ENCODE results near the gene EXOC4.

Gene EXOC4

GRCh38 chr7:133940368-133940767 lies 687.5 kb downstream of the EXOC4 start:
- no peak for DNase-seq (ENCODE audit: low spot score)

- no peak for DNase-seq (ENCODE audit: low spot score)
Measured at GRCh38 chr7:133941496-133941895, 688.6 kb downstream of the EXOC4 start.

- DNase-seq (ENCODE audit: low spot score) = no peak
Measured at GRCh38 chr7:133945497-133945896, 692.6 kb downstream of the EXOC4 start.

- no peak for DNase-seq (ENCODE audit: low spot score)
Measured at GRCh38 chr7:133947458-133948254, 694.8 kb downstream of the EXOC4 start.

DNA sequence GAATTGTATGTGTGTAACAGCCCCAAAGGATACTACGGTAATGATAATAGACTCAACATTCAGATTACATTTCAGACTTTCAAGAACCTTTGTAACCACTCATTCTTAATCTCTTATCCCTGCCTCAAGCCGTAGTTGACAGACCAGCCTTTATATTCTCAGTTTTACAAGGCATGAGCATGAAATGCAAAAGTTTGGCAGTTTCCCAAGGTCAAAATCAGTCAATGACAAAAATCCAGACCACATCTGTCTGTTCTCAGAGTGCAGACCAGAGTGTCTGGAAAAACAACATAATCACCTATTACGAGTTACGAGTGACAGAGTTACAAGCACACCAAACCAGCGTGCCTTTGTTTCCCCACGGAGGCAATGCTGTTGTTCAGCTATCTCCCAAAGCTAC lies 695.7 kb downstream of the EXOC4 start:
- no peak for DNase-seq (ENCODE audit: low spot score)

GRCh38 chr7:133950855-133951254 lies 698.0 kb downstream of the EXOC4 start:
- DNase-seq (ENCODE audit: low spot score) = no peak

GRCh38 chr7:133955208-133955607 lies 702.3 kb downstream of the EXOC4 start:
- DNase-seq (ENCODE audit: low spot score) = no peak

DNA sequence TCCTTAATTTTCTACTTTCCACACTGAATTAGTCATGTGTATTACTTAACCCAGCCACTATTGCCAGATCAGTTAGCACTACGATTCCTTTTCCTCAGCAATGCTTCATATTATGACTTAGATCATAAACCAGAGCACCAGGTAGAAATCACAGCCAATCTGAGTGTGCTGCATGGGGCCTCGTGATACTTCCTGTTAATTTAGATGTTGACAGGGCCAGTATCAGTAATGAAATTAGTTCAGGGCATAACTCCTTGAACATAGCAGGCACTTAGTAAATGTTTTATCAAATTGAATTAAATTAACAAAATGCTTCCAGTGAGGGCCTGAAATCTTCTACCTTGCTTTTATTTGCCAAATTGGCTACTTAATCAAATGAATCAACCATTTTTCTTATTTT lies 705.0 kb downstream of the EXOC4 start:
- DNase-seq (ENCODE audit: low spot score) = no peak

- no peak for DNase-seq (ENCODE audit: low spot score)
Measured at GRCh38 chr7:133958822-133959221, 705.9 kb downstream of the EXOC4 start.

GRCh38 chr7:133959505-133959904 lies 706.6 kb downstream of the EXOC4 start:
- no peak for DNase-seq (ENCODE audit: low spot score)

- DNase-seq (ENCODE audit: low spot score) = no peak
Measured at GRCh38 chr7:133961724-133962123, 708.8 kb downstream of the EXOC4 start.

- no peak for DNase-seq (ENCODE audit: low spot score)
Measured at GRCh38 chr7:133962646-133963045, 709.8 kb downstream of the EXOC4 start.

DNA sequence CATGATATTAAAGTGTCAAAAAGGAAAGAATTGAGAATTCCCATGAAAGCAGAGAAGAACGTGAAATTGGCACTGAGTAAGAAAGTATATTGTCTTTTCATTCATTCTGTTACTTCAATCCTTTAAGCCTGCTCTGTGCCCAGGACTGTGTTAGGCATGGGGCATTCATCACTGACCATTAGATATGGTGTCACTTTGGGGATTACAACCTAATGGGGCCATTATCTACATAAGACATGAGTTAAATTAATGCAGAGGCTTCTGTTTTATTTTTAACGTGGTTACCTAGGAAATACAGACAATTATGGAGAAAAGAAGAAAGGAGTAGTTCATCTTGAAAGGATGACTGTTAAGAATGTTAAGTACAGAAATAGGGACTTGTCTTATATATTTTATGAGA lies 710.8 kb downstream of the EXOC4 start:
- DNase-seq (ENCODE audit: low spot score) = no peak

DNA sequence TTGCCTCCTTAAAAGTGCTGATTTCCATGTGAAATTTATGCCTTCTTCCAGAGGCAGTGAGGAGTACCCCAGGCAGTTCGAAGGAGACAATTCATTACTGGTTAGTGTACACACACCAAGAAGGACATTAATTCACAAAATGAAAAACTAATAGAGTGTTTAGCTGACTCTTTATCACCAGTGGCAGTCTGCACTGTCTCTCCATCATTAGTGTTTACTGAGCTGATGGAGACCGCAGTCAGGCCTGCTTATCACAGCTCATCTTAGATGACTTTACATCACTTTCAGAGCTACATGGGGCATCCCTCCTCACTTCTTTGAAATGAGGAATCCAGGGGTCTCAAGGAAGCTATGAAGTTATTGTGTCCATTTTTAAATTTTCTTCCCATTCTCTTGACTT lies 718.7 kb downstream of the EXOC4 start:
- no peak for DNase-seq (ENCODE audit: low spot score)

- no peak for DNase-seq (ENCODE audit: low spot score)
Measured at GRCh38 chr7:133973710-133974109, 720.8 kb downstream of the EXOC4 start.

- no peak for DNase-seq (ENCODE audit: low spot score)
Measured at GRCh38 chr7:133975130-133975529, 722.3 kb downstream of the EXOC4 start.

DNA sequence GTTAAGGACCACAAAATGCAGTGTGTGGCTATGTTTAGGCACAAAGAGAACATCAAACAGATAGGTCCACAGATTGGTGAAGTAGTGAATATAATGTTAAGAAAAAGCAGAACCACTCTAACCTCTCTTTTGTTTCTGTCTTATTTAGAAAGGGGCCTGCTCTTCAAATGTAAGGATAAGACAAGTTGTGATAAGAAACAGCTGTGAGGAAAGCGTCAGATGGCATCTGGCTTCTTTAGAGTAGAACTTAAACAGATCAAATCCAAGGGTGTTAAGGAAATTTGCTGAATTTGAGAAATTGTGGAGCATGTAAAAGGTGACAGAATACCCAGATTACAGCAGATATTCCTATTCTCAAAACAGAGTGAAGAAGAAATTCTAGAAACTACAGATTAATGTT lies 723.3 kb downstream of the EXOC4 start:
- DNase-seq (ENCODE audit: low spot score) = no peak

- no peak for DNase-seq (ENCODE audit: low spot score)
Measured at GRCh38 chr7:133977409-133978274, 724.8 kb downstream of the EXOC4 start.

DNA sequence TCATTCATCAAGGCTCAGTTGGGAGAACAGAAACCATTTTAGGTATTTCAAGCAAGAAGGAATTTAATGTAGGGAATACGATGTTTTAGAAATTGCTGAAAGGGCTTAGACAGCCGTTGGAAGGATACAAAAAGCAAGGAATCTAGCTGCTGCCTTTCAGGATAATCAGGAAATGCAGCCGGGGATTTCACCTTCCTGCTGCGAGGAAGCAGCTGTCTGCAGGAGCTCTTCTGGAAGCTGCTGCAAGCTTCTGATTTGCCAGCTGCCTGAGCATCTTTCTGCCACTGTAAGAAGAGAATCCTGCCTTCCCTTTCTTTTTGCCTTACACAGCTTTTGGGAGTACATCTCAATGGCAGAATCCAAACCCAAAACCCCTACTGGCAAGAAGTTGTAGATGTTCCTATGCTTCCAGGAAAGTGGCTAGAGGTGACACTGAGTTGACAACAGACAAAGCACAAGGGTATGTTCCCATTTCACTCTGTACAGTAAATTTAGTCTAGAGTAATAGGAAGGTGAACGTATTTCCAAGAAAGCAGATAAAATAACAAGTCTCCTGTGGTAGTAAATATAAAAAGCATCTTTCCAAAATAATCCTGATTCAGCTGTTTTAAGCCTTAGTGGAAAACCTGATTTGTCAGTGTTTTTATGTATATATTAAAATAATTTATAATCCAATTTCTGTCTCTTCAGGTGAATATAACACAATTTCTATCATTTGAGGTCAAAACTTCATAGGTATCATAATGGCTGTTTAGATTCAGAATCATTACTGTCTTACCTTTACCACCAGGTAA lies 725.8 kb downstream of the EXOC4 start:
- no peak for DNase-seq (ENCODE audit: low spot score)

GRCh38 chr7:133980804-133981203 lies 727.9 kb downstream of the EXOC4 start:
- DNase-seq (ENCODE audit: low spot score) = no peak

DNA sequence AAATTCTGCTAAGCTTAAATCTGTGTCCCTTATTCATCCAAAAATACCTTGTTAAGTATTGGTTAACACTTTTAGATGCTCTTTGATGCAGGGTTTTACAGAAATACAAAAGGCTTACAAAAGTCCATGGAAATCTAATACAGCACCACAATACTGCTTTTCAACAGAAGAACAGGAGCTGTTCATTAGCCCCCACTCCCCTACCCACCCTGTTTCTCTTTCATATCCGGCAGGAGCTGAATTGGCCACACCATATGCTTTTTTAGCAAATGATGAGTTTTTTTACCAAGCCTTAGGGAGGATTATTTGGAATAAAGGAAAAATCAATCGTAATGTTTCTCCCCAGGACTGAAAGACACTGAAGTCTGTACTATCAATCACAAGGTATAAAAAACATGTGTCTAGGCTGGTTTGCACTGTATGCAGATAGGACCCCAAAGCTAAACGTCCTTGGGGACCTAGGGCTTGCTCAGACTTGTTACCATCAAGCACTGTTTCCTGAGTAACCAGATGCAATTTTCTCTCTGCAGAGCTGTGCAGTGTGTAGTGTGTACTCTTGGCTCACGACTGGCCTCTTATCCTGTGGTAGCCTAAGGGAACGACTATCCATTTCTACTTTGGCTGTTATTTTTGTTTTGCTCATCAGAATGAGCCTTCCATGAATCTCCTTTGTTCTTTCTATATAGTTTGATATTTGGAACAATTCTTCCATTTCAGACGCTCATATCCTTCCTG lies 731.0 kb downstream of the EXOC4 start:
- no peak for DNase-seq (ENCODE audit: low spot score)

DNA sequence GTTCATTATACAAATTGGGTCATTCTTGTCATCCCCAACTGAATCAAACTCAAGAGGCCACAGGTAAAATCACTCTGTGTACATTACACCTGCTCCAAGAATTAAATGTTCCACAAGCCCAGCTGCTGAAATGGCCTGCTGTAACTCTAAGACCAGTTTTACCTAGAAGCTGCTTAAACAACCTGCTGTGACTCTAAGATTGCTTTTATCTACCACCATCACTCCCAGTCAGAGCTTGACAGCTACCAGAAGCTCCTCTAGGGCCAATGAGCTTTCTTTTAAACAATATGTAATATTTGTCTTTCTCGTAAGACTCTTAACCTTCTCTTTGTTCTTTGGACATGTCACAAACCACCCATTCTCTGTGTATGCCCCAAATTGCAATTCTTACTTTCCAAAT lies 732.4 kb downstream of the EXOC4 start:
- no peak for DNase-seq (ENCODE audit: low spot score)

Data from ecto neural progenitor cell (in vitro differentiated cells).